Kidney (tissue), 22 donors: ENCODE results near the gene ZSCAN22. TPM values are rescaled to one million over a fixed set of nuclear protein-coding genes. Genes with fewer than 3 reads are reported as not detected.

Source experiments
- DNase-seq, 5 donors: peaks; one replicate each; pipeline ENCODE4 v3.0.0-alpha.2; 2013 to 2020
- FAIRE-seq: peaks from 2 replicates; lab custom pipeline; 2012; peaks lifted over from hg19 to GRCh38; lab: Jason Lieb, UNC
- H3K27ac ChIP-seq, 2 donors: one replicate each; pipeline ENCODE4 v1.7.0; 2013; ENCODE audit warnings: low read depth in 2 of 2, low read length in 2 of 2, inconsistent platforms in 1 of 2
- H3K27me3 ChIP-seq: one replicate; pipeline ENCODE4 v1.7.1; 2013; ENCODE audit warnings: low read length, inconsistent platforms; ENCODE audit not compliant: control insufficient read depth, insufficient read depth
- H3K36me3 ChIP-seq, 3 donors: one replicate each; pipeline versions ENCODE4 v1.7.0 to v1.7.1; 2013; ENCODE audit warnings: low read length in 3 of 3, control low read depth in 1 of 3, inconsistent platforms in 1 of 3; ENCODE audit not compliant: insufficient read depth in 3 of 3, control insufficient read depth in 2 of 3
- H3K4me1 ChIP-seq, 3 donors: one replicate each; pipeline versions ENCODE4 v1.7.0 to v1.7.1; 2013; ENCODE audit warnings: low read length in 3 of 3, inconsistent platforms in 1 of 3, low read depth in 1 of 3; ENCODE audit not compliant: control insufficient read depth in 2 of 3, insufficient read depth in 2 of 3
- H3K4me3 ChIP-seq, 3 donors: one replicate each; pipeline versions ENCODE4 v1.7.0 to v1.8.1; 2013; ENCODE audit warnings: low read length in 3 of 3, control low read depth in 1 of 3, inconsistent platforms in 1 of 3
- H3K9ac ChIP-seq, 3 donors: one replicate each; pipeline versions ENCODE4 v1.7.0 to v1.7.1; 2013; ENCODE audit warnings: low read length in 3 of 3, control low read depth in 1 of 3, inconsistent platforms in 1 of 3
- H3K9me3 ChIP-seq, 3 donors: one replicate each; pipeline versions ENCODE4 v1.7.0 to v1.7.1; 2013; ENCODE audit warnings: low read length in 3 of 3, control low read depth in 1 of 3, inconsistent platforms in 1 of 3; ENCODE audit not compliant: control insufficient read depth in 2 of 3, insufficient read depth in 1 of 3
- CTCF ChIP-seq: IDR thresholded peaks from 3 replicates; pipeline ENCODE4 v1.5.1; 2012; ENCODE audit warnings: mild to moderate bottlenecking, moderate library complexity, borderline replicate concordance; ENCODE audit not compliant: insufficient read depth; ENCODE audit errors: extremely low read depth
- intact Hi-C: fragments of 100-400 bp; cut with DNase I; formaldehyde crosslinking; loops from one replicate; pipeline ENCODE4 v1.11.1; 2022
- long read RNA-seq, 10 donors: library from polyadenylated mRNA in 1 of 10; unstranded in 1 of 10; transcript quantifications; one replicate each; pipeline ENCODE4 v2.0.0 and lab custom pipeline, GENCODE V29; 2021 to 2026
- polyA plus RNA-seq: library from polyadenylated mRNA; stranded (reverse); fragments of 350-450 nt; fragmentation: Illumina TruSeq; extraction: RNeasy Lipid Tissue Mini Kit (QIAGEN cat#74804); gene quantifications from one replicate; pipeline ENCODE4 v1.2.3, GENCODE V29; 2014; ENCODE audit warnings: low read depth, low replicate concordance; ENCODE audit not compliant: insufficient read depth
- total RNA-seq: library from RNA; stranded (reverse); fragmentation: NEBNext Ultra II Directional; extraction: Animal tissue kit (Norgen Biotek cat#: 25700); gene quantifications from one replicate; pipeline ENCODE4 v1.2.1, GENCODE V29; 2021
- donor health status: control.
- donor health status: control.
- donor health status: control.
- donor health status: control.
- donor health status: control.
- donor health status: DM: yes; HTN: yes; CAD: no.
- donor health status: Normal renal cell carcinoma (clear cell type).

The ZSCAN22 gene
- total RNA-seq (3.3 TPM), polyA plus RNA-seq (1.1 TPM)
- long read RNA-seq, donor 1, full-length matches to known transcripts, result 1 of 1 reads
- long read RNA-seq, donor 1, partial matches to known transcripts, result 0 of 1 reads
- long read RNA-seq, donor 1, other reads (novel, unspliced or antisense), result 0 of 1 reads
- long read RNA-seq, donor 2, result 0 reads
- long read RNA-seq, donor 3, full-length matches to known transcripts, result 1 of 1 reads
- long read RNA-seq, donor 3, partial matches to known transcripts, result 0 of 1 reads
- long read RNA-seq, donor 3, other reads (novel, unspliced or antisense), result 0 of 1 reads
- long read RNA-seq, donor 4, full-length matches to known transcripts, result 2 of 2 reads
- long read RNA-seq, donor 4, partial matches to known transcripts, result 0 of 2 reads
- long read RNA-seq, donor 4, other reads (novel, unspliced or antisense), result 0 of 2 reads
- long read RNA-seq, donor 5, result 0 reads
- long read RNA-seq, donor 6, result 0 reads
- long read RNA-seq, donor 7, partial matches to known transcripts, result 0 of 5 reads
- long read RNA-seq, donor 7, other reads (novel, unspliced or antisense), result 5 of 5 reads
- long read RNA-seq, donor 8, result 0 reads
- long read RNA-seq, donor 9, result 0 reads
- long read RNA-seq, donor 10, result 0 reads

- TF ChIP-seq CTCF, result no peak
- DNase-seq, result peak; percentile 96 to 99 (median 98)
- Histone ChIP-seq H3K27me3 (no peaks in the 10 kb centered on the region), H3K9ac (peak within 1 kb of the TSS; percentile 84 to 100 (median 90)), H3K4me3 (peak within 1 kb of the TSS; percentile 87 to 100 (median 89)), H3K4me1 (peaks cover 0 to 18% (median 0%) of the 10 kb centered on the region in 3 donors), H3K27ac (peak within 1 kb of the TSS; percentile 88), H3K9me3 (no peaks in the 10 kb centered on the region), H3K36me3 (no peaks in the 10 kb centered on the region)
- no peak for FAIRE-seq
- intact Hi-C loops, result no loop called here
Observed at GRCh38 chr19:58326914-58327726, at the start of gene ZSCAN22. TSS of gene ZSCAN22 (plus strand) at chr19:58326994. CDS start at chr19:58334803, 7,809 bp downstream.

GRCh38 chr19:58277197-58277596 lies 49.6 kb upstream of the ZSCAN22 start:
- FAIRE-seq, result no peak
- H3K27me3 ChIP-seq, result no peaks in the 10 kb centered on the region
- DNase-seq, result no peak
- H3K9ac ChIP-seq, result no peak overlapping the region
- H3K9me3 ChIP-seq, result peaks cover 3 to 7% (median 5%) of the 10 kb centered on the region in 3 donors
- no peak overlapping the region for H3K4me3 ChIP-seq
- H3K27ac ChIP-seq, result no peak overlapping the region
- peaks cover 0 to 10% (median 6%) of the 10 kb centered on the region in 3 donors for H3K4me1 ChIP-seq
- intact Hi-C loops, result no loop called here
- TF ChIP-seq CTCF, result no peak
- peaks cover 0 to 9% (median 8%) of the 10 kb centered on the region in 3 donors for H3K36me3 ChIP-seq

GRCh38 chr19:58277748-58278540 lies 48.9 kb upstream of the ZSCAN22 start:
- Histone ChIP-seq H3K9ac (peak overlapping the region; percentile 58 to 77 (median 74)), H3K36me3 (peaks cover 0 to 9% (median 8%) of the 10 kb centered on the region in 3 donors), H3K4me3 (peak overlapping the region; percentile 83 to 92 (median 87)), H3K9me3 (peaks cover 3 to 5% (median 5%) of the 10 kb centered on the region in 3 donors), H3K27ac (peak overlapping the region; percentile 79 to 89), H3K4me1 (peaks cover 0 to 10% (median 6%) of the 10 kb centered on the region in 3 donors), H3K27me3 (no peaks in the 10 kb centered on the region)
- no peak for TF ChIP-seq CTCF
- no peak for FAIRE-seq
- peak in 1 of 5 donors; percentile 47 for DNase-seq
- intact Hi-C loops, result no loop called here
